Suprapubic skin (tissue), 4 donors: ENCODE results near the gene FLVCR1. TPM values are rescaled to one million over a fixed set of nuclear protein-coding genes. Genes with fewer than 3 reads are reported as not detected.
"Not testable (repeated sequence)": the region's sequence is repeated elsewhere in the genome, so short reads cannot be mapped to it uniquely, and the experiment has no call there.

ENCODE experiments used
- DNase-seq, 2 donors: peaks; one replicate each; pipeline ENCODE4 v3.0.0-alpha.2; 2019; ENCODE audit warnings: low spot score in 2 of 2
- H3K27ac ChIP-seq: fragments of 200-600 bp; sonication (generic); one replicate; pipeline ENCODE4 v1.5.1; 2019
- H3K27me3 ChIP-seq: fragments of 200-600 bp; sonication (generic); one replicate; pipeline ENCODE4 v1.5.1; 2019
- H3K36me3 ChIP-seq: fragments of 200-600 bp; sonication (generic); one replicate; pipeline ENCODE4 v1.5.1; 2019
- H3K4me1 ChIP-seq: fragments of 200-600 bp; sonication (generic); one replicate; pipeline ENCODE4 v1.5.1; 2019
- H3K4me3 ChIP-seq: fragments of 200-600 bp; sonication (generic); one replicate; pipeline ENCODE4 v1.5.1; 2019; ENCODE audit warnings: mild to moderate bottlenecking
- H3K9me3 ChIP-seq: fragments of 200-600 bp; sonication (generic); one replicate; pipeline ENCODE4 v1.5.1; 2019
- EP300 ChIP-seq: sonication (generic); formaldehyde crosslinking; IDR thresholded peaks from one replicate; pipeline ENCODE4 v1.6.1; 2017; ENCODE audit warnings: antibody characterized with exemption
- POLR2A ChIP-seq, 2 donors: fragments of 450-650 bp; IDR thresholded peaks; one replicate each; pipeline ENCODE4 v1.6.1; 2017; ENCODE audit warnings: antibody characterized with exemption in 2 of 2, mild to moderate bottlenecking in 2 of 2, moderate library complexity in 2 of 2
- POLR2AphosphoS5 ChIP-seq, 3 donors: sonication (generic); formaldehyde crosslinking; IDR thresholded peaks; one replicate each; pipeline ENCODE4 v1.6.1; 2017; ENCODE audit warnings: antibody characterized with exemption in 3 of 3
- WGBS: methylation state at CpG from one replicate; pipeline ENCODE4 v1.1.5; 2018; 5-methylcytosine and 5-hydroxymethylcytosine counted together
- total RNA-seq, 4 donors: library from RNA; depleted of rRNA; stranded (reverse); fragments of >200 nt; gene quantifications; one replicate each; pipeline ENCODE4 v1.1.0, GENCODE V29; 2016
- TF ChIP-seq, protein P1 (sequence below), 2 donors: fragments of 200-600 bp in 1 of 2; fragments of 450-650 bp in 1 of 2; sonication (generic) in 1 of 2; IDR thresholded peaks; one replicate each; pipeline ENCODE4 v1.5.1; 2016 to 2019; ENCODE audit warnings: antibody characterized with exemption in 2 of 2, mild to moderate bottlenecking in 1 of 2, moderate library complexity in 1 of 2

Gene FLVCR1
- total RNA-seq, 4 donors from 2014 or later: 4.3 to 8.5 (median 6.3) TPM

DNA sequence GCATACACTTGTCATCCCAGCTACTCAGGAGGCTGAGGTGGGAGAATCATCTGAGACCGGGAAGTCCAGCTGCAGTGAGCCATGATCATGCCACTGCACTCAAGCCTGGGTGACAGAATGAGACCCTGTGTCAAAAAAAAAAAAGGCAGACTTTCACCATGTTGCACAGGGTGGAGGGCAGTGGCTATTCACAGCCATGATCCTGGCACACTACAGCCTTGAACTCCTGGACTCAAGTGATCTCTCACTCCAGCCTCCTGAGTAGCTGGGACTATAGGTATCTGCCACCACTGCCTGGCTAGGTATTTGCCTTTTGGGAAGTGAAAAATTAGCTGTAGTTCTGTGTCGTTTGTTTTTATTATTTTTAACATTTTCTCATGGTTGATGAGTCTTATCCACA, 29.7 kb upstream of the FLVCR1 start:
- DNase-seq: no peak
- 74% methylated on average over 2 of the region's 2 CpGs for WGBS
- Histone ChIP-seq H3K36me3 (no peaks in the 10 kb centered on the region), H3K4me1 (no peaks in the 10 kb centered on the region), H3K27me3 (no peaks in the 10 kb centered on the region), H3K27ac (no peak overlapping the region), H3K9me3 (peaks cover 8% of the 10 kb centered on the region), H3K4me3 (no peak overlapping the region)
- TF ChIP-seq, protein P1, sequence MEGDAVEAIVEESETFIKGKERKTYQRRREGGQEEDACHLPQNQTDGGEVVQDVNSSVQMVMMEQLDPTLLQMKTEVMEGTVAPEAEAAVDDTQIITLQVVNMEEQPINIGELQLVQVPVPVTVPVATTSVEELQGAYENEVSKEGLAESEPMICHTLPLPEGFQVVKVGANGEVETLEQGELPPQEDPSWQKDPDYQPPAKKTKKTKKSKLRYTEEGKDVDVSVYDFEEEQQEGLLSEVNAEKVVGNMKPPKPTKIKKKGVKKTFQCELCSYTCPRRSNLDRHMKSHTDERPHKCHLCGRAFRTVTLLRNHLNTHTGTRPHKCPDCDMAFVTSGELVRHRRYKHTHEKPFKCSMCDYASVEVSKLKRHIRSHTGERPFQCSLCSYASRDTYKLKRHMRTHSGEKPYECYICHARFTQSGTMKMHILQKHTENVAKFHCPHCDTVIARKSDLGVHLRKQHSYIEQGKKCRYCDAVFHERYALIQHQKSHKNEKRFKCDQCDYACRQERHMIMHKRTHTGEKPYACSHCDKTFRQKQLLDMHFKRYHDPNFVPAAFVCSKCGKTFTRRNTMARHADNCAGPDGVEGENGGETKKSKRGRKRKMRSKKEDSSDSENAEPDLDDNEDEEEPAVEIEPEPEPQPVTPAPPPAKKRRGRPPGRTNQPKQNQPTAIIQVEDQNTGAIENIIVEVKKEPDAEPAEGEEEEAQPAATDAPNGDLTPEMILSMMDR (IDR thresholded peaks at IDR 0.05): no peak
- TF ChIP-seq POLR2A (IDR thresholded peaks at IDR 0.05) (no peak), EP300 (no peak), POLR2AphosphoS5 (IDR thresholded peaks at IDR 0.05) (no peak)

DNA sequence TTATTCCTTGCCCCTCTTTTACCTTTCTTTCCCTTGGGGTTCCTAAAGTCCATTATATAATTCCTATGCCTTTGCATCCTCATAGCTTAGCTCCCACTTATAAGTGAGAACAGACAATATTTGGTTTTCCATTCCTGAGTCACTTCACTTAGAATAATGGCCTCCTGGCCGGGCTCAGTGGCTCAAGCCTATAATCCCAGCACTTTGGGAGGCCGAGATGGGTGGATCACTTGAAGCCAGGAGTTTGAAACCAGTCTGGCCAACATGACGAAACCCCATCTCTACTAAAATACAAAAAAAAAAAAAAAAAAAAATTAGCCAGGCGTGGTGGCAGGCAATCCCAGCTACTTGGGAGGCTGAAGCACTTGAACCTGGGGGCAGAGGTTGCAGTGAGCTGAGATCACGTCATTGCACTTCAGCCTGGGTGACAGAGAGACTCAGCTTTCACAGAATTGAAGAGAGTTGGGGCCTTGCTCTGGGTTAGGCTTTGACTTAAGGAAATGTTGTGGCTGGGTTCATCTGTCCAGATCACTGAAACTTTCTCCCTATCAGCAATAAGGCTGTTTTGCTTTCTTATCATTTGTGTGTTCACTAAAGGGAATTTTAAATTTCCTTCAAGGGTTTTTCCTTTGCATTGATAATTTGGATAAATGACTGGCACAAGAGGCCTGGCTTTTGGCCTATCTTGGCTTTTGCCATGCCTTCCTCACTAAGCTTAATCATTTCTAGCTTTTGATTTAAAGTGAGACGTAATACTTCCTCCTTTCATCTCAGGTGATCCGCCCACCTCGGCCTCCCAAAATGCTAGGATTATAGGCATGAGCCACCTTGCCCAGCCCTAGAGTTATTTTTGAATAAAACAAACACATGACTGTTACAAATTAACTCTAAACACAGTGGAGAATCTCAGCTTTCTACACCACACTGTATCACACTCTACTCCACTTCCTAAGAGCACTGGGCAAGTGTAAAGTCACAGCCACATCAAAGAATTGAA, 24.6 kb upstream of the FLVCR1 start:
- H3K4me1 ChIP-seq, H3K9me3 ChIP-seq, H3K4me3 ChIP-seq, H3K36me3 ChIP-seq, DNase-seq, H3K27ac ChIP-seq, H3K27me3 ChIP-seq: not testable (repeated sequence)
- WGBS: 64% methylated on average over 8 of the region's 8 CpGs

DNA sequence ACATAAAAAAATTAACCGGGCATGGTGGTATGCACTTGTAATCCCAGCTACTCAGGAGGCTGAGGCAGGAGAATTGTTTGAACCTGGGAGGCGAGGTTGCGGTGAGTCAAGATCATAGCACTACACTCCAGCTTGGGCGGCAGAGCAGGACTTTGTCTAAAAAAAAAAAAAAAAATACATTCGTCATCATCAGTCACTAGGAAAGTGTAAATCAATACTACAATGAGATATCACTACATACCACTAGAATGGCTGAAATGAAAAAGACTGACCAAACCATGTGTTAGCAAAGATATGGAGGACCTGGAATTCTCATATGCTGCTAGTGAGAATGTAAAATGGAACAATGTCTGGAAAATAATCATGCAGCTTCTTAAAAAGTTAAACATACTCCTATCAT, 19.9 kb upstream of the FLVCR1 start:
- H3K27me3 ChIP-seq: no peaks in the 10 kb centered on the region
- no peaks in the 10 kb centered on the region for H3K36me3 ChIP-seq
- TF ChIP-seq POLR2A (IDR thresholded peaks at IDR 0.05) (no peak), EP300 (no peak), POLR2AphosphoS5 (IDR thresholded peaks at IDR 0.05) (no peak)
- TF ChIP-seq, protein P1 (IDR thresholded peaks at IDR 0.05): no peak
- H3K4me1 ChIP-seq: no peaks in the 10 kb centered on the region
- no peak overlapping the region for H3K4me3 ChIP-seq
- DNase-seq: no peak
- no peak overlapping the region for H3K27ac ChIP-seq
- H3K9me3 ChIP-seq: no peaks in the 10 kb centered on the region
- 95% methylated on average over 5 of the region's 5 CpGs for WGBS

DNA sequence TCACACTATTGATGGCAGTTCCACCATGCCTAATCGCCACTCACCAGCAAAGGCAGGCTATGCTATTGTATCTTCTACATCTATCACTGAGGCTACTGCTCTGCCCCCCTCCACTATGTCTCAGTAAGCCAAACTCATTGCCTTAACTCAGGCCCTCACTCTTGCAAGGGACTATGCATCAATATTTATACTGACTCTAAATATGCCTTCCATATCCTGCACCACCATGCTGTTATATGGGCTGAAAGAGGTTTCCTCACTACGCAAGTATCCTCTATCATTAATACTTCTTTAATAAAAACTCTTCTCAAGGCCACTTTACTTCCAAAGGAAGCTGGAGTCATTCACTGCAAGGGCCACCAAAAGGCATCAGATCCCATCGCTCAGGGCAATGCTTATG, 13.6 kb upstream of the FLVCR1 start:
- H3K4me3 ChIP-seq, DNase-seq, H3K4me1 ChIP-seq, H3K27me3 ChIP-seq, H3K36me3 ChIP-seq, H3K9me3 ChIP-seq, H3K27ac ChIP-seq: not testable (repeated sequence)
- 66% methylated on average over 3 of the region's 3 CpGs for WGBS

DNA sequence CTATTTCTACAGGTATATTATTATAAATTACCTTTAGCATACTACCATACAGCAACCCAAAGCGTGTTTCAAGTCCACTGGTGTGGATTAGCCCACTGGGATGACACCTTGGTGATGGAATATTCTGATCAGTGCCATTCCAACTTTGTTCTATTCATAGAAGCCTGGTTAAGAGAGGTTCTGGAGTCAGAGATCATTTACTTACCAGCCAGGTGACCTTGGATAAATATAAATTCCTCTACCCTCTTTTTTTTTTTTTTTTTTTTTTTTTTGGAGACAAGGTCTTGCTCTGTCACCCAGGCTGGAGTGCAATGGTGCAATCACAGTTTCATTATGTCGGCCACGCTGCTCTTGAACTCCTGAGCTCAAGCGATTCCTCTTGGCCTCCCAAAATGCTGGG, 10.5 kb upstream of the FLVCR1 start, which contains the start of gene SPATA45:
Gene SPATA45, minus strand, starts transcription at position 101 of the 400 bp plus-strand sequence. CDS start 11,500 bp downstream, outside the sequence.
- no peak for DNase-seq
- no peak for TF ChIP-seq POLR2A (IDR thresholded peaks at IDR 0.05)
- TF ChIP-seq, protein P1 (IDR thresholded peaks at IDR 0.05): no peak
- TF ChIP-seq EP300: no peak
- no peak for TF ChIP-seq POLR2AphosphoS5 (IDR thresholded peaks at IDR 0.05)
- no peak within 1 kb of the TSS for H3K27ac ChIP-seq
- WGBS: 95% methylated on average over 4 of the region's 4 CpGs
- no peak within 1 kb of the TSS for H3K4me3 ChIP-seq
- H3K4me1 ChIP-seq: no peaks in the 10 kb centered on the region
- no peaks in the 10 kb centered on the region for H3K27me3 ChIP-seq
- no peaks in the 10 kb centered on the region for H3K36me3 ChIP-seq
- H3K9me3 ChIP-seq: no peaks in the 10 kb centered on the region

DNA sequence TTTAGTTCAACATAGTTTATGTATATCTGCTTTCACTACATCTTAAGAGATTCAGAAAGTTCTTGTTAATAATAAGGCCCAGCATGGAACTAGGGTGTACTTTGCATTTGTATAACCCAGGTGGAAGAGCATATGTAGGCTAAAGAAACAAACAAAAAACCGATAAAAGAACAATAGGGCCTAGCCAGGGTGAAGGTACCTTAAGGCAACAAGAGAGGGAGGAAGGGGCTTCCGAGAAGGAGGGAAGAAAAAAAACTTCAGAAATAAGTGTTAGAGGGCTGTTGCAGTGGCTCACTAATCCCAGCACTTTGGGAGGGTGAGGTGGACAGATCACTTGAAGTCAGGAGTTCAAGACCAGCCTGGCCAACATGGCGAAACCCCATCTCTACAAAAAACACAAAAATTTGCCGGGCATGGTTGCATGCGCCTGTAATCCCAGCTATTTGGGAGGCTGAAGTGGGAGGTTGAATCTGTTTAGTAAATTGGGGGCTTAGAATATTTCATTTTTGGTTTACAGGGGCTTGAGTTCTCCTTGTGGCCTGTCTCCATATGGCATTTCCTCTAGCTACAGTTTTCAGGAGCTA, 5.9 kb upstream of the FLVCR1 start:
- H3K36me3 ChIP-seq: no peaks in the 10 kb centered on the region
- WGBS: 90% methylated on average over 5 of the region's 5 CpGs
- no peaks in the 10 kb centered on the region for H3K27me3 ChIP-seq
- H3K9me3 ChIP-seq: no peaks in the 10 kb centered on the region
- H3K4me3 ChIP-seq: no peak overlapping the region
- peaks cover 4% of the 10 kb centered on the region for H3K4me1 ChIP-seq
- TF ChIP-seq, protein P1 (IDR thresholded peaks at IDR 0.05): no peak
- TF ChIP-seq POLR2A (IDR thresholded peaks at IDR 0.05) (no peak), EP300 (no peak), POLR2AphosphoS5 (IDR thresholded peaks at IDR 0.05) (no peak)
- no peak overlapping the region for H3K27ac ChIP-seq
- DNase-seq: no peak
